HEK293 (cell line): Measurements from ENCODE around the gene LYSMD3.

Experiments used
- GFI1B ChIP-seq: fragments of 450-650 bp; formaldehyde crosslinking; IDR thresholded peaks from 2 replicates; pipeline ENCODE4 v1.5.1; 2016; ENCODE audit warnings: missing biosample characterization, missing genetic modification characterization
- MEIS1 ChIP-seq: sonication (generic); formaldehyde crosslinking; IDR thresholded peaks from 2 replicates; pipeline ENCODE4 v1.8.1; 2022; ENCODE audit warnings: missing genetic modification reagents, mild to moderate bottlenecking, borderline replicate concordance
- OSR2 ChIP-seq: fragments of 450-650 bp; formaldehyde crosslinking; IDR thresholded peaks from 2 replicates; pipeline ENCODE4 v1.5.1; 2016; ENCODE audit warnings: missing biosample characterization, missing genetic modification characterization
- YY1 ChIP-seq: fragments of 450-650 bp; formaldehyde crosslinking; IDR thresholded peaks from 2 replicates; pipeline ENCODE4 v1.5.1; 2018; ENCODE audit warnings: missing biosample characterization, missing genetic modification characterization
- YY2 ChIP-seq: fragments of 450-650 bp; formaldehyde crosslinking; IDR thresholded peaks from 2 replicates; pipeline ENCODE4 v1.5.1; 2016; ENCODE audit warnings: missing biosample characterization, missing genetic modification characterization
- ZBTB6 ChIP-seq: fragments of 450-650 bp; formaldehyde crosslinking; IDR thresholded peaks from 2 replicates; pipeline ENCODE4 v1.5.1; 2017; ENCODE audit warnings: missing biosample characterization, missing genetic modification characterization
- ZFHX2 ChIP-seq: fragments of 450-650 bp; formaldehyde crosslinking; conservative IDR thresholded peaks from 2 replicates; pipeline ENCODE4 v1.5.1; 2016; ENCODE audit warnings: missing biosample characterization, missing genetic modification characterization
- ZNF18 ChIP-seq: fragments of 450-650 bp; formaldehyde crosslinking; IDR thresholded peaks from 2 replicates; pipeline ENCODE4 v1.5.1; 2016; ENCODE audit warnings: missing biosample characterization, missing genetic modification characterization
- ZNF2 ChIP-seq: fragments of 450-650 bp; formaldehyde crosslinking; IDR thresholded peaks from 2 replicates; pipeline ENCODE4 v1.5.1; 2016; ENCODE audit warnings: missing biosample characterization, missing genetic modification characterization
- ZNF223 ChIP-seq: fragments of 450-650 bp; formaldehyde crosslinking; IDR thresholded peaks from 2 replicates; pipeline ENCODE4 v1.5.1; 2016; ENCODE audit warnings: missing biosample characterization, missing genetic modification characterization
- ZNF23 ChIP-seq: fragments of 450-650 bp; formaldehyde crosslinking; IDR thresholded peaks from 2 replicates; pipeline ENCODE4 v1.5.1; 2016; ENCODE audit warnings: missing biosample characterization, missing genetic modification characterization, borderline replicate concordance
- ZNF24 ChIP-seq: fragments of 450-650 bp; formaldehyde crosslinking; IDR thresholded peaks from 2 replicates; pipeline ENCODE4 v1.5.1; 2016; ENCODE audit warnings: missing biosample characterization, missing genetic modification characterization
- ZNF394 ChIP-seq: fragments of 450-650 bp; formaldehyde crosslinking; IDR thresholded peaks from 2 replicates; pipeline ENCODE4 v1.5.1; 2016; ENCODE audit warnings: missing biosample characterization, missing genetic modification characterization, mild to moderate bottlenecking, moderate library complexity, borderline replicate concordance
- ZNF423 ChIP-seq: fragments of 450-650 bp; formaldehyde crosslinking; IDR thresholded peaks from 2 replicates; pipeline ENCODE4 v1.5.1; 2016; ENCODE audit warnings: missing biosample characterization, missing genetic modification characterization
- ZNF530 ChIP-seq: fragments of 450-650 bp; formaldehyde crosslinking; IDR thresholded peaks from 2 replicates; pipeline ENCODE4 v1.5.1; 2016; ENCODE audit warnings: low read depth, missing biosample characterization, missing genetic modification characterization
- ZNF571 ChIP-seq: fragments of 450-650 bp; formaldehyde crosslinking; IDR thresholded peaks from 2 replicates; pipeline ENCODE4 v1.5.0; 2017; ENCODE audit warnings: missing biosample characterization, missing genetic modification characterization
- ZNF600 ChIP-seq: fragments of 450-650 bp; formaldehyde crosslinking; IDR thresholded peaks from 2 replicates; pipeline ENCODE4 v1.5.1; 2016; ENCODE audit warnings: missing biosample characterization, missing genetic modification characterization
- ZNF621 ChIP-seq: fragments of 450-650 bp; formaldehyde crosslinking; IDR thresholded peaks from 2 replicates; pipeline ENCODE4 v1.5.1; 2017; ENCODE audit warnings: missing biosample characterization, missing genetic modification characterization
- ZSCAN18 ChIP-seq: fragments of 450-650 bp; formaldehyde crosslinking; IDR thresholded peaks from 2 replicates; pipeline ENCODE4 v1.5.1; 2016; ENCODE audit warnings: missing biosample characterization, missing genetic modification characterization
- ZXDB ChIP-seq: fragments of 450-650 bp; formaldehyde crosslinking; IDR thresholded peaks from 2 replicates; pipeline ENCODE4 v1.5.1; 2016; ENCODE audit warnings: missing biosample characterization, missing genetic modification characterization
- TF ChIP-seq, protein P1 (sequence below): fragments of 450-650 bp; formaldehyde crosslinking; IDR thresholded peaks from 2 replicates; pipeline ENCODE4 v1.5.1; 2016; ENCODE audit warnings: missing biosample characterization, missing genetic modification characterization
- TF ChIP-seq, protein P2 (sequence below): fragments of 450-650 bp; formaldehyde crosslinking; IDR thresholded peaks from 2 replicates; pipeline ENCODE4 v1.5.1; 2017; ENCODE audit warnings: missing biosample characterization, missing genetic modification characterization
- TF ChIP-seq, protein P3 (sequence below): fragments of 450-650 bp; formaldehyde crosslinking; IDR thresholded peaks from 2 replicates; pipeline ENCODE4 v1.5.1; 2016; ENCODE audit warnings: missing biosample characterization, missing genetic modification characterization
- TF ChIP-seq, protein P4 (sequence below): fragments of 450-650 bp; formaldehyde crosslinking; IDR thresholded peaks from 2 replicates; pipeline ENCODE4 v1.5.1; 2016; ENCODE audit warnings: missing biosample characterization, missing genetic modification characterization
- TF ChIP-seq, protein P5 (sequence below): fragments of 450-650 bp; formaldehyde crosslinking; IDR thresholded peaks from 2 replicates; pipeline ENCODE4 v1.5.1; 2016; ENCODE audit warnings: missing biosample characterization, missing genetic modification characterization, borderline replicate concordance

Gene LYSMD3

GRCh38 chr5:90548069-90548593 is 18.7 kb upstream of the LYSMD3 start (continued):
- TF ChIP-seq ZSCAN18 (0 out of 2 replicates have a peak, but pooled peaks have one; percentile 42), ZNF600 (tag by site-specific recombination) (peak; percentile 63), ZNF621 (tag by site-specific recombination) (no peak), YY1 (tag by site-specific recombination) (peak; percentile 64; the same call in 1 of the 2 replicates), ZNF223 (tag by site-specific recombination) (no peak), OSR2 (tag by site-specific recombination) (peak; percentile 93), ZNF2 (tag by site-specific recombination) (no peak), ZNF23 (no peak), ZFHX2 (tag by site-specific recombination) (no peak), ZBTB6 (tag by site-specific recombination) (no peak; the same call in 1 of the 2 replicates), MEIS1 (CRISPR knock-in tag) (0 out of 2 replicates have a peak, but pooled peaks have one; percentile 64), ZNF423 (tag by site-specific recombination) (no peak), YY2 (peak; percentile 60; the same call in 1 of the 2 replicates), ZNF571 (tag by site-specific recombination) (no peak), ZXDB (tag by site-specific recombination) (peak; percentile 88), ZNF394 (tag by site-specific recombination) (peak; percentile 67; the same call in 1 of the 2 replicates), ZNF24 (tag by site-specific recombination) (peak; percentile 98), ZNF530 (tag by site-specific recombination) (no peak), ZNF18 (tag by site-specific recombination) (peak; percentile 44; the same call in 1 of the 2 replicates), GFI1B (tag by site-specific recombination) (peak; percentile 93)
- TF ChIP-seq, protein P1, sequence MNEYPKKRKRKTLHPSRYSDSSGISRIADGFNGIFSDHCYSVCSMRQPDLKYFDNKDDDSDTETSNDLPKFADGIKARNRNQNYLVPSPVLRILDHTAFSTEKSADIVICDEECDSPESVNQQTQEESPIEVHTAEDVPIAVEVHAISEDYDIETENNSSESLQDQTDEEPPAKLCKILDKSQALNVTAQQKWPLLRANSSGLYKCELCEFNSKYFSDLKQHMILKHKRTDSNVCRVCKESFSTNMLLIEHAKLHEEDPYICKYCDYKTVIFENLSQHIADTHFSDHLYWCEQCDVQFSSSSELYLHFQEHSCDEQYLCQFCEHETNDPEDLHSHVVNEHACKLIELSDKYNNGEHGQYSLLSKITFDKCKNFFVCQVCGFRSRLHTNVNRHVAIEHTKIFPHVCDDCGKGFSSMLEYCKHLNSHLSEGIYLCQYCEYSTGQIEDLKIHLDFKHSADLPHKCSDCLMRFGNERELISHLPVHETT = peak; percentile 75; the same call in 1 of the 2 replicates
- TF ChIP-seq, protein P2, sequence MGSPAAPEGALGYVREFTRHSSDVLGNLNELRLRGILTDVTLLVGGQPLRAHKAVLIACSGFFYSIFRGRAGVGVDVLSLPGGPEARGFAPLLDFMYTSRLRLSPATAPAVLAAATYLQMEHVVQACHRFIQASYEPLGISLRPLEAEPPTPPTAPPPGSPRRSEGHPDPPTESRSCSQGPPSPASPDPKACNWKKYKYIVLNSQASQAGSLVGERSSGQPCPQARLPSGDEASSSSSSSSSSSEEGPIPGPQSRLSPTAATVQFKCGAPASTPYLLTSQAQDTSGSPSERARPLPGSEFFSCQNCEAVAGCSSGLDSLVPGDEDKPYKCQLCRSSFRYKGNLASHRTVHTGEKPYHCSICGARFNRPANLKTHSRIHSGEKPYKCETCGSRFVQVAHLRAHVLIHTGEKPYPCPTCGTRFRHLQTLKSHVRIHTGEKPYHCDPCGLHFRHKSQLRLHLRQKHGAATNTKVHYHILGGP (tag by site-specific recombination) = no peak
- TF ChIP-seq, protein P3, sequence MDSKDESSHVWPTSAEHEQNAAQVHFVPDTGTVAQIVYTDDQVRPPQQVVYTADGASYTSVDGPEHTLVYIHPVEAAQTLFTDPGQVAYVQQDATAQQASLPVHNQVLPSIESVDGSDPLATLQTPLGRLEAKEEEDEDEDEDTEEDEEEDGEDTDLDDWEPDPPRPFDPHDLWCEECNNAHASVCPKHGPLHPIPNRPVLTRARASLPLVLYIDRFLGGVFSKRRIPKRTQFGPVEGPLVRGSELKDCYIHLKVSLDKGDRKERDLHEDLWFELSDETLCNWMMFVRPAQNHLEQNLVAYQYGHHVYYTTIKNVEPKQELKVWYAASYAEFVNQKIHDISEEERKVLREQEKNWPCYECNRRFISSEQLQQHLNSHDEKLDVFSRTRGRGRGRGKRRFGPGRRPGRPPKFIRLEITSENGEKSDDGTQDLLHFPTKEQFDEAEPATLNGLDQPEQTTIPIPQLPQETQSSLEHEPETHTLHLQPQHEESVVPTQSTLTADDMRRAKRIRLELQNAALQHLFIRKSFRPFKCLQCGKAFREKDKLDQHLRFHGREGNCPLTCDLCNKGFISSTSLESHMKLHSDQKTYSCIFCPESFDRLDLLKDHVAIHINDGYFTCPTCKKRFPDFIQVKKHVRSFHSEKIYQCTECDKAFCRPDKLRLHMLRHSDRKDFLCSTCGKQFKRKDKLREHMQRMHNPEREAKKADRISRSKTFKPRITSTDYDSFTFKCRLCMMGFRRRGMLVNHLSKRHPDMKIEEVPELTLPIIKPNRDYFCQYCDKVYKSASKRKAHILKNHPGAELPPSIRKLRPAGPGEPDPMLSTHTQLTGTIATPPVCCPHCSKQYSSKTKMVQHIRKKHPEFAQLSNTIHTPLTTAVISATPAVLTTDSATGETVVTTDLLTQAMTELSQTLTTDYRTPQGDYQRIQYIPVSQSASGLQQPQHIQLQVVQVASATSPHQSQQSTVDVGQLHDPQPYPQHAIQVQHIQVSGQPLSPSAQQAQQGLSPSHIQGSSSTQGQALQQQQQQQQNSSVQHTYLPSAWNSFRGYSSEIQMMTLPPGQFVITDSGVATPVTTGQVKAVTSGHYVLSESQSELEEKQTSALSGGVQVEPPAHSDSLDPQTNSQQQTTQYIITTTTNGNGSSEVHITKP (tag by site-specific recombination) = peak; percentile 75
- TF ChIP-seq, protein P4, sequence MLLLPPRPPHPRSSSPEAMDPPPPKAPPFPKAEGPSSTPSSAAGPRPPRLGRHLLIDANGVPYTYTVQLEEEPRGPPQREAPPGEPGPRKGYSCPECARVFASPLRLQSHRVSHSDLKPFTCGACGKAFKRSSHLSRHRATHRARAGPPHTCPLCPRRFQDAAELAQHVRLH (tag by site-specific recombination) = peak; percentile 82; the same call in 1 of the 2 replicates
- TF ChIP-seq, protein P5, sequence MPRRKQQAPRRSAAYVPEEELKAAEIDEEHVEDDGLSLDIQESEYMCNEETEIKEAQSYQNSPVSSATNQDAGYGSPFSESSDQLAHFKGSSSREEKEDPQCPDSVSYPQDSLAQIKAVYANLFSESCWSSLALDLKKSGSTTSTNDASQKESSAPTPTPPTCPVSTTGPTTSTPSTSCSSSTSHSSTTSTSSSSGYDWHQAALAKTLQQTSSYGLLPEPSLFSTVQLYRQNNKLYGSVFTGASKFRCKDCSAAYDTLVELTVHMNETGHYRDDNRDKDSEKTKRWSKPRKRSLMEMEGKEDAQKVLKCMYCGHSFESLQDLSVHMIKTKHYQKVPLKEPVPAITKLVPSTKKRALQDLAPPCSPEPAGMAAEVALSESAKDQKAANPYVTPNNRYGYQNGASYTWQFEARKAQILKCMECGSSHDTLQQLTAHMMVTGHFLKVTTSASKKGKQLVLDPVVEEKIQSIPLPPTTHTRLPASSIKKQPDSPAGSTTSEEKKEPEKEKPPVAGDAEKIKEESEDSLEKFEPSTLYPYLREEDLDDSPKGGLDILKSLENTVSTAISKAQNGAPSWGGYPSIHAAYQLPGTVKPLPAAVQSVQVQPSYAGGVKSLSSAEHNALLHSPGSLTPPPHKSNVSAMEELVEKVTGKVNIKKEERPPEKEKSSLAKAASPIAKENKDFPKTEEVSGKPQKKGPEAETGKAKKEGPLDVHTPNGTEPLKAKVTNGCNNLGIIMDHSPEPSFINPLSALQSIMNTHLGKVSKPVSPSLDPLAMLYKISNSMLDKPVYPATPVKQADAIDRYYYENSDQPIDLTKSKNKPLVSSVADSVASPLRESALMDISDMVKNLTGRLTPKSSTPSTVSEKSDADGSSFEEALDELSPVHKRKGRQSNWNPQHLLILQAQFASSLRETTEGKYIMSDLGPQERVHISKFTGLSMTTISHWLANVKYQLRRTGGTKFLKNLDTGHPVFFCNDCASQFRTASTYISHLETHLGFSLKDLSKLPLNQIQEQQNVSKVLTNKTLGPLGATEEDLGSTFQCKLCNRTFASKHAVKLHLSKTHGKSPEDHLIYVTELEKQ (tag by site-specific recombination) = peak; percentile 94
